NB4 (cell line): ENCODE data around the gene CCL7.

Experiments used
- POLR2A ChIP-seq: IDR thresholded peaks from 2 replicates; pipeline ENCODE4 v1.6.1; 2011; ENCODE audit warnings: mild to moderate bottlenecking; ENCODE audit not compliant: insufficient read length; ENCODE audit errors: extremely low read depth
- TF ChIP-seq, protein P1 (sequence below): IDR thresholded peaks from one replicate; pipeline ENCODE4 v1.5.1; 2012; ENCODE audit warnings: low read depth, low read length

- TF ChIP-seq POLR2A = no peak
- TF ChIP-seq, protein P1, sequence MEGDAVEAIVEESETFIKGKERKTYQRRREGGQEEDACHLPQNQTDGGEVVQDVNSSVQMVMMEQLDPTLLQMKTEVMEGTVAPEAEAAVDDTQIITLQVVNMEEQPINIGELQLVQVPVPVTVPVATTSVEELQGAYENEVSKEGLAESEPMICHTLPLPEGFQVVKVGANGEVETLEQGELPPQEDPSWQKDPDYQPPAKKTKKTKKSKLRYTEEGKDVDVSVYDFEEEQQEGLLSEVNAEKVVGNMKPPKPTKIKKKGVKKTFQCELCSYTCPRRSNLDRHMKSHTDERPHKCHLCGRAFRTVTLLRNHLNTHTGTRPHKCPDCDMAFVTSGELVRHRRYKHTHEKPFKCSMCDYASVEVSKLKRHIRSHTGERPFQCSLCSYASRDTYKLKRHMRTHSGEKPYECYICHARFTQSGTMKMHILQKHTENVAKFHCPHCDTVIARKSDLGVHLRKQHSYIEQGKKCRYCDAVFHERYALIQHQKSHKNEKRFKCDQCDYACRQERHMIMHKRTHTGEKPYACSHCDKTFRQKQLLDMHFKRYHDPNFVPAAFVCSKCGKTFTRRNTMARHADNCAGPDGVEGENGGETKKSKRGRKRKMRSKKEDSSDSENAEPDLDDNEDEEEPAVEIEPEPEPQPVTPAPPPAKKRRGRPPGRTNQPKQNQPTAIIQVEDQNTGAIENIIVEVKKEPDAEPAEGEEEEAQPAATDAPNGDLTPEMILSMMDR = no peak
Observed at GRCh38 chr17:34249061-34249460, 21.0 kb upstream of the CCL7 start.
